Measurements from ENCODE around the gene GAPDH.

DNA sequence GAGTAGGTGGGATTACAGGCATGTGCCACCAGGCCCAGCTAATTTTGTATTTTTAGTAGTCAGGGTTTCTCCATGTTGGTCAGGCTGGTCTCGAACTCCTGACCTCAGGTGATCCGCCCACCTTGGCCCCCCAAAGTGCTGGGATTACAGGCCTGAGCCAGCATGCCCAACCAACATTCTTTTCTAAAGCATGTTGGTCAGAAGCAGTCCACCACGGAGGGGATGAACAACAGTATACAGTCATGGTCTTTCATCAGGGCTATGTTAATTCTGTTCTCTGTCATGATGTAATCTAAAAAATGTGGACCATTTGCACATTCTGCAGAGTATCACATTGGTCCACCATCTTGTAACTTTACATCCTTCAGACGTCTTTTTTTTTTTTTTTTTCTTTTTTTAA lies 44.9 kb upstream of the GAPDH start:
- TF ChIP-seq, protein P1, sequence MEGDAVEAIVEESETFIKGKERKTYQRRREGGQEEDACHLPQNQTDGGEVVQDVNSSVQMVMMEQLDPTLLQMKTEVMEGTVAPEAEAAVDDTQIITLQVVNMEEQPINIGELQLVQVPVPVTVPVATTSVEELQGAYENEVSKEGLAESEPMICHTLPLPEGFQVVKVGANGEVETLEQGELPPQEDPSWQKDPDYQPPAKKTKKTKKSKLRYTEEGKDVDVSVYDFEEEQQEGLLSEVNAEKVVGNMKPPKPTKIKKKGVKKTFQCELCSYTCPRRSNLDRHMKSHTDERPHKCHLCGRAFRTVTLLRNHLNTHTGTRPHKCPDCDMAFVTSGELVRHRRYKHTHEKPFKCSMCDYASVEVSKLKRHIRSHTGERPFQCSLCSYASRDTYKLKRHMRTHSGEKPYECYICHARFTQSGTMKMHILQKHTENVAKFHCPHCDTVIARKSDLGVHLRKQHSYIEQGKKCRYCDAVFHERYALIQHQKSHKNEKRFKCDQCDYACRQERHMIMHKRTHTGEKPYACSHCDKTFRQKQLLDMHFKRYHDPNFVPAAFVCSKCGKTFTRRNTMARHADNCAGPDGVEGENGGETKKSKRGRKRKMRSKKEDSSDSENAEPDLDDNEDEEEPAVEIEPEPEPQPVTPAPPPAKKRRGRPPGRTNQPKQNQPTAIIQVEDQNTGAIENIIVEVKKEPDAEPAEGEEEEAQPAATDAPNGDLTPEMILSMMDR (IDR thresholded peaks at IDR 0.05), result no peak
- no peak for TF ChIP-seq POLR2A (IDR thresholded peaks at IDR 0.05)

All from uterus (tissue), 2 donors.